Measurements from ENCODE around the gene FTH1. TPM values are rescaled to one million over a fixed set of nuclear protein-coding genes. Genes with fewer than 3 reads are reported as not detected.
"Not testable (repeated sequence)": the region's sequence is repeated elsewhere in the genome, so short reads cannot be mapped to it uniquely, and the experiment has no call there.

Gene FTH1
- total RNA-seq, 1 experiment from 2014 or later = 948 TPM

DNA sequence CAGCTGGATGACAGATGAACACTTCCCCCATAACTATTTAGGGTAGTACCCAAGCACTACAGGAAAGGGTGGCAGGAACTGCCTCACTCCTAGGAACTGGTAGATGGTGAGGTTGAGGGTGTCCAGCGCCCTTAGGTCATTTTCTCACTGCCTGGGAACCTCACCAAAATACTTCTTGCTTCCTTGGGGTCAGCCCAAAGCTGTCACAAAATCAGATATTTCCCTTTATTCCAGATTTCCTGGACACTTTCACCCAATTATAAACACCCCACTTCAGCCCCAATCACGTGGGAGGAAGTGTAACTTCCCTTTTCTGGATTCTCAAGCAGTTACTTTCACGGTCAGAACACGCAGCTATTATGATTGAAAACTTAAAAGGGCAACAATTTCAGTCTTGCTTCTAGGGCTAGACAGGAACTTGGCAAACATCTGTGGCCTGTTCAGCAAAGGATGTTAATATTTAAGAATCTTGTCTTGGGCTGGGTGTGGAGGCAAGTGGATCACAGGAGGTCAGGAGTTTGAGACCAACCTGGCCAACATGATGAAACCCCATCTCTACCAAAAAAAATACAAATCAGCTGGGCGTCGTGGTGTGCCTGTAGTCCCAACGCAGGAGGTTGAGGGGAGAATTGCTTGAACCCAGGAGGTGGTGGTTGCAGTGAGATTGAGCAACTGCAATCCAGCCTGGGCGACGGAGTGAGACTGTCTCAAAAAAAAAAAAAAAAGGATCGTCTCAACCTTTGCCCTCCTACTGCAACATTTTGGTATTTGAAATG is 4.0 kb downstream of the FTH1 start:
- peak; percentile 72 for DNase-seq (ENCODE audit: low read depth)

DNA sequence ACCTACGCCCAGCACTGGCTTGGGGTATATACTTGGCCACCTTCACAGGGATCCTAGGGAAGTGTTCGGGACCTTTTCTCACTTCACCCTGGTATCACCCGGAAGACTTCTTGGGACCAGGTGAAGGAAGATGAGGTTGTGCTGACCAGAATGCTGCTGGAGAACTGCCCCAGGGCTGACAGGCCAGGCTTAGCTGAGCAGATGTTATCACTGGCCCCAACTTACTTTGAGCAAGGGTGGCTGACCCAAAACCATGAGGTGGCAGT is 4.5 kb downstream of the FTH1 start:
- DNase-seq (ENCODE audit: low read depth) = no peak

GRCh38 chr11:61962213-61963015 is 5.0 kb downstream of the FTH1 start:
- DNase-seq (ENCODE audit: low read depth) = no peak

DNA sequence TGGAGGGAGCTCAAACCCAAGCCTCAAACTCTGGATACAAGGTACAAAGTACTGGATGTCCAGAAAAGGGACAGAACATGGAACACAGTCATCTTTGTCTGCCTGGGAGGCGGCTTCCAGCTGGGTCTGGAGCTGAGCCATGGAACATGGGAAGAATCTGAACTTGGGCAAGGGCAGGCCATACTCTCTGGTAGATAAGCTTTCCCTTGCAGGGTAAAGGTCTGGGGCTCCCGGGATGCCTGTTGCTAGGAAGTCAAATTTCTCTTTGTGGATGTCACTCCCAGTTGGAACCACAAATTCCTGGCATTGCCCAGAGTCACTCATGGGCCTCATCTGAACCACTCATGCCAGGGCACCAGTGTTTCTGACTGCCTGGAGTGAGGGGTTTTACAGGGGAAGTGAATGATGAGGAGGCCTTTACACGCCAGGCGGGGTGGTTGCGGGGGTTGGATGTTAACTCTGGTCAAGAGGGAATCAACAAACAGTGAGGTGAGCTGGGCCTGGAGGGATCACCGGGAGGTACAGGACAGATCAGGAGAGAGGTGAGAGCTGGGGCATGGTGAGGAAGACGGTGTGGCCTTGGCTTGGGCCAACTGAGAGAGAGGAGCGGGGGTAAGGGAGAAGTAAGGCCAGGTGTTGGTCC is 5.7 kb downstream of the FTH1 start:
- DNase-seq (ENCODE audit: low read depth) = peak; percentile 82

- DNase-seq (ENCODE audit: low read depth) = no peak
These were observed 6.9 kb downstream of the FTH1 start for GRCh38 chr11:61960532-61960931.

GRCh38 chr11:61959678-61960077 is 7.8 kb downstream of the FTH1 start:
- no peak for DNase-seq (ENCODE audit: low read depth)

- no peak for DNase-seq (ENCODE audit: low read depth)
These were observed 8.3 kb downstream of the FTH1 start for GRCh38 chr11:61959114-61959513.

GRCh38 chr11:61958590-61958989 is 8.8 kb downstream of the FTH1 start:
- DNase-seq (ENCODE audit: low read depth) = no peak

DNA sequence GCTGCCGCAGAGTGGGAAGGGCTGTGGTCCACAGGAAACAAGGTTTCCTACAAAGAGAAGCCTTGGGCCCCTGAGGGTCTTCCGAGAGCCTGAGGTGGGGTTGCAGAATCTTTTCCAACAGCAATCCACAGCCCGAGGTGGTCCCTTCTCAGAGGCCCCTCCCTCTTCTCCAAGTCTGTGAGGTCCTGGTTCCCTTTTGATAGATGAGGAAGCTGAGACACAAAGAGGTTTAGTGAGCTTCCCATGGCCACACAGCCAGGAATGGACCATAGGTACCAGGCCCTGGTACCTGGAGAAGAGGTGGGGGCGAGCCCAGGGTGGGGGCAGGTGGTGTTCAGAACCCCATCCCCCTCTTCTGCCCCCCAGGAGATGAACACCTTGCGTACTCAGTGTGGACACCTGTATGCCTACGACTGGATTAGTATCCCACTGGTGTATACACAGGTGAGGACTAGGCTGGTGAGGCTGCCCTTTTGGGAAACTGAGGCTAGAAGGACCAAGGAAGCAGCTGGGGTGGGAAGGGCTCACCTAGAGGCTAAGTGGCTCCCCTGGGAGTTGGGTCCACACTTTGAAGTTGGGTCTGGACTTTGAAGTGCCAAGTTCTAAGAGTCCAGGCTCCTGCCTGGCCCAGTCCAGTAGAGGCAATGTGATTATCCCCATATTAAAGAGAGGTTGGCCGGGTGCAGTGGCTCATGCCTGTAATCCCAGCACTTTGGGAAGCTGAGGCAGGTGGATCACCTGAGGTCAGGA is 10.2 kb downstream of the FTH1 start:
- no peak for DNase-seq (ENCODE audit: low read depth)

- DNase-seq (ENCODE audit: low read depth) = no peak
These were observed 11.0 kb downstream of the FTH1 start for GRCh38 chr11:61956191-61957020.

DNA sequence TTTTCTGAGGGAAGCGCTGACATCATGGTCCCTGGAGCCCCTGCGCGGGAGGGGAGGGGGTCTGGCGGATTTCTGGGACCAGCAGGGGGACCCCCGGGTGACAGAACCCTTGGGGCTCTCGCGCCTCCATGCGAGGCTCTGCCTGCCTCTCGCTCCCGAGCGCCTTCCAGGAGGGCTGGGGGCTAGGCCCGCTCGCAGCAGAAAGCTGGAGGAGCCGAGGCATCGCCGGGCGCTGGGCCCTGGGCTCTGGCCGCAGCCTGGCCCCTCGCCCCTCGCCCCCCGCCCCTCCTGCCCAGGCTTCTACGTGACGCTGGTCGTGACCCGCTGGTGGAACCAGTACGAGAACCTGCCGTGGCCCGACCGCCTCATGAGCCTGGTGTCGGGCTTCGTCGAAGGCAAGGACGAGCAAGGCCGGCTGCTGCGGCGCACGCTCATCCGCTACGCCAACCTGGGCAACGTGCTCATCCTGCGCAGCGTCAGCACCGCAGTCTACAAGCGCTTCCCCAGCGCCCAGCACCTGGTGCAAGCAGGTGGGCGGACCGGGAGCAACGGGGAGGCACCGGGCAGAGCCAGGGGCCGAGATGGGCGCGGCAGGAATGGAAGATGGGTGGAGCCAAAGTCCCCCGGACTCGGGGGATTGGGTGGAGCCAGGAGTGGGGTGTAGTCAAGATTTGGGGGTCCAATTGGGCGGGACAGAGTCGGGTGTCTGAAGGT is 11.9 kb downstream of the FTH1 start:
- DNase-seq (ENCODE audit: low read depth) = no peak

- DNase-seq (ENCODE audit: low read depth) = peak; percentile 36
These were observed 12.5 kb downstream of the FTH1 start for GRCh38 chr11:61954851-61955421.

- DNase-seq (ENCODE audit: low read depth) = peak; percentile 52
These were observed 13.2 kb downstream of the FTH1 start for GRCh38 chr11:61954106-61954850.

GRCh38 chr11:61953632-61954031 is 13.8 kb downstream of the FTH1 start:
- not testable (repeated sequence) for DNase-seq (ENCODE audit: low read depth)

DNA sequence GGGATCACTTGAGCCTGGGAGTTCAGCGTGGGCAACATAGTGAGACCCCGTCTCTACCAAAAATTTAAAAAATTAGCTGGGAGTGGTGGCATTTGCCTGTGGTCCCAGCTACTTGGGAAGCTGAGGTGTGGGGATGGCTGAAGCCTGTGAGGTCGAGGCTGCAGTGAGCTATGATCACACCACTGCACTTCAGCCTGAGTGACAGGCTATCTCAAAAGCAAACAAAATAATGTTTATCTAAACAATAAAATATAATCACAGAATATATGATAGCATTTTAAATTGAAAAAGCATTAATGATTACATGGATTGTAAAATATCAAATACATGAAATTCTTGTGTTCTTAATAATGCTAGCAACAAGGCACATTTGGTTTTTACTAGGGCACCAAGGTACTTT is 14.6 kb downstream of the FTH1 start:
- DNase-seq (ENCODE audit: low read depth) = no peak

DNA sequence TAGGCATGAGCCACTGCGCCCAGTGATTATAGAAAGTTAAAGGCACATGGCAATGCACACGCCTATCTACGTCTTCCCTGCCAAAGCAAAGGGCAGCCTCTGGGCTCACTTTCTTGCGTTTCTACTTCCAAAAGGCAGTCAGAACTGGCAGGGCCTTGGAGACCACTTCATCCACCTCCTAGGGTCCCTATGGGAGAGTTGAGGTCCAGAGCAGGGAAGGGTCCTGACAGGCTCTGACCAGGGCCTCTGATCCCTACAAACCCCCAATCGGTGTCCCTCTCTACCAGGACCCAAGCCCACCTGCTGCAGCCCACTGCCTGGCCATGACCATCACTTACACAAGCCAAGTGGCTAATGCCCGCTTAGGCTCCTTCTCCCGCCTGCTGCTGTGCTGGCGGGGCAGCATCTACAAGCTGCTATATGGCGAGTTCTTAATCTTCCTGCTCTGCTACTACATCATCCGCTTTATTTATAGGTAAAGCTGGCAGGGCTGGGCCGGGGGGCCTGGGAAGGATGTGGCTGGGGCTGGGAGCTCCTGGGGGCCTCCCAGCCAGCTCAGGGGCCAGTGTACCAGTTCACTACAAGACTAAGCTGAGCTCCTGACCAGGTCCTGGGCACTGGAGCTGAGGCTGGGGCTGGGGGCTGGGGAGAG is 15.8 kb downstream of the FTH1 start:
- DNase-seq (ENCODE audit: low read depth) = no peak

- DNase-seq (ENCODE audit: low read depth) = no peak
These were observed 17.3 kb downstream of the FTH1 start, which contains the start of gene BEST1 for GRCh38 chr11:61950035-61950547. BEST1 (plus strand) TSS chr11:61950351; CDS start chr11:61951807, 1,456 bp downstream.

- peak; percentile 40 for DNase-seq (ENCODE audit: low read depth)
These were observed 18.0 kb downstream of the FTH1 start for GRCh38 chr11:61949169-61950034.

Measured in M059J (cell line).